GM12872 (cell line): ENCODE measurements around the gene NKIRAS2.
A peak's percentile ranks its signal among the peaks of the same experiment; 100 is the strongest.

ENCODE experiments used
- CTCF ChIP-seq: IDR thresholded peaks from 3 replicates; pipeline ENCODE4 v1.5.1; 2011; ENCODE audit warnings: low read depth, mild to moderate bottlenecking, low read length, moderate library complexity; ENCODE audit not compliant: insufficient read depth

Gene NKIRAS2

GRCh38 chr17:42065201-42065600 is 45.3 kb downstream of the NKIRAS2 start:
- TF ChIP-seq CTCF, result no peak

GRCh38 chr17:42067371-42068091 is 47.6 kb downstream of the NKIRAS2 start:
- TF ChIP-seq CTCF, result peak; percentile 97

GRCh38 chr17:42068979-42069378 is 49.1 kb downstream of the NKIRAS2 start:
- TF ChIP-seq CTCF, result no peak

- no peak for TF ChIP-seq CTCF
Measured at GRCh38 chr17:42071810-42072209, 51.9 kb downstream of the NKIRAS2 start.

- TF ChIP-seq CTCF, result peak; percentile 7; the same call in 1 of the 3 replicates
Measured at GRCh38 chr17:42072323-42073187, 52.7 kb downstream of the NKIRAS2 start.
